Esophagus muscularis mucosa (tissue), 4 donors: ENCODE measurements around the gene KIF17. TPM values are rescaled to one million over a fixed set of nuclear protein-coding genes. Genes with fewer than 3 reads are reported as not detected.

Experiments used
- DNase-seq: peaks from one replicate; pipeline ENCODE4 v3.0.0-alpha.2; 2017; ENCODE audit errors: extremely low spot score
- H3K27ac ChIP-seq, 4 donors: fragments of 200-600 bp; sonication (generic); replicated peaks in 1 of 4; 1 replicate in 3 of 4; 2 replicates in 1 of 4; pipeline ENCODE4 v1.5.1; 2016 to 2019; ENCODE audit warnings: mild to moderate bottlenecking in 1 of 4
- H3K27me3 ChIP-seq, 4 donors: fragments of 200-600 bp; sonication (generic); one replicate each; pipeline versions ENCODE4 v1.5.1 to v1.6.0; 2016 to 2019
- H3K36me3 ChIP-seq, 4 donors: fragments of 200-600 bp; sonication (generic); one replicate each; pipeline ENCODE4 v1.5.1; 2016 to 2019
- H3K4me1 ChIP-seq, 4 donors: fragments of 200-600 bp; sonication (generic); one replicate each; pipeline ENCODE4 v1.5.1; 2016 to 2019
- H3K4me3 ChIP-seq, 4 donors: fragments of 200-600 bp; sonication (generic); 1 replicate in 2 of 4; 2 replicates in 2 of 4; pipeline ENCODE4 v1.5.1; 2016 to 2019; ENCODE audit warnings: mild to moderate bottlenecking in 4 of 4, moderate library complexity in 1 of 4
- H3K9me3 ChIP-seq, 4 donors: fragments of 200-600 bp; sonication (generic); 1 replicate in 3 of 4; 2 replicates in 1 of 4; pipeline ENCODE4 v1.5.1; 2016 to 2019
- CTCF ChIP-seq, 3 experiments: fragments of 200-600 bp in 2 of 3; fragments of 450-650 bp in 1 of 3; sonication (generic) in 2 of 3; IDR thresholded peaks; one replicate each; pipeline ENCODE4 v1.5.1; 2017 to 2019; ENCODE audit warnings: antibody characterized with exemption in 3 of 3, mild to moderate bottlenecking in 2 of 3, moderate library complexity in 1 of 3
- EP300 ChIP-seq: sonication (generic); formaldehyde crosslinking; IDR thresholded peaks from one replicate; pipeline ENCODE4 v1.6.1; 2017; ENCODE audit warnings: antibody characterized with exemption
- POLR2A ChIP-seq: fragments of 450-650 bp; IDR thresholded peaks from one replicate; pipeline ENCODE4 v1.6.1; 2017; ENCODE audit warnings: antibody characterized with exemption, moderate library complexity, mild to moderate bottlenecking, low read depth
- POLR2AphosphoS5 ChIP-seq, 2 donors: sonication (generic); formaldehyde crosslinking; IDR thresholded peaks; one replicate each; pipeline ENCODE4 v1.6.1; 2017; ENCODE audit warnings: antibody characterized with exemption in 2 of 2
- WGBS: methylation state at CpG from one replicate; pipeline ENCODE4 v1.1.5; 2018; 5-methylcytosine and 5-hydroxymethylcytosine counted together
- intact Hi-C: fragments of 100-400 bp; cut with DNase I; formaldehyde crosslinking; loops from one replicate; pipeline ENCODE4 v1.15.1; 2023
- total RNA-seq, 4 donors: library from RNA; depleted of rRNA; stranded (reverse); fragments of >200 nt; gene quantifications; one replicate each; pipeline versions ENCODE4 v1.1.0 to v1.2.1, GENCODE V29; 2016

Gene KIF17
- total RNA-seq, 4 donors from 2014 or later: 2.0 to 7.3 (median 3.4) TPM

- no peaks in the 10 kb centered on the region for H3K27me3 ChIP-seq
- intact Hi-C loops: no loop called here
- H3K4me1 ChIP-seq: peaks cover 35 to 45% (median 37%) of the 10 kb centered on the region in 4 donors
- H3K4me3 ChIP-seq: no peak overlapping the region
- peaks cover 26 to 61% (median 50%) of the 10 kb centered on the region in 4 donors for H3K36me3 ChIP-seq
- H3K9me3 ChIP-seq: no peaks in the 10 kb centered on the region
- peak overlapping the region in 2 of 4 donors; percentile 16 to 49 for H3K27ac ChIP-seq
- TF ChIP-seq CTCF (IDR thresholded peaks at IDR 0.05) (no peak), POLR2AphosphoS5 (IDR thresholded peaks at IDR 0.05) (no peak), POLR2A (no peak), EP300 (no peak)
- no peak for DNase-seq
- 75% methylated on average over 15 of the region's 16 CpGs for WGBS
Observed at GRCh38 chr1:20658166-20658915, 59.5 kb downstream of the KIF17 start.

- 86% methylated on average over 11 of the region's 12 CpGs for whole genome bisulfite sequencing
- H3K36me3 ChIP-seq: peaks cover 40 to 75% (median 63%) of the 10 kb centered on the region in 4 donors
Observed at GRCh38 chr1:20657024-20657423, 60.8 kb downstream of the KIF17 start.

GRCh38 chr1:20654104-20654690 lies 63.6 kb downstream of the KIF17 start:
- DNase-seq: no peak
- intact Hi-C loops: no loop called here
- 82% methylated on average over 20 of the region's 20 CpGs for WGBS
- no peaks in the 10 kb centered on the region for H3K9me3 ChIP-seq
- H3K27ac ChIP-seq: peak overlapping the region; percentile 16 to 52 (median 43)
- TF ChIP-seq POLR2AphosphoS5 (IDR thresholded peaks at IDR 0.05) (peak in 1 of 2 donors; percentile 26), EP300 (no peak)
- peaks cover 57 to 97% (median 91%) of the 10 kb centered on the region in 4 donors for H3K36me3 ChIP-seq
- H3K27me3 ChIP-seq: no peaks in the 10 kb centered on the region
- H3K4me3 ChIP-seq: no peak overlapping the region
- peaks cover 10 to 21% (median 14%) of the 10 kb centered on the region in 4 donors for H3K4me1 ChIP-seq

More at GRCh38 chr1:20657024-20657423, 60.8 kb downstream of the KIF17 start:
- H3K27ac ChIP-seq: no peak overlapping the region
- no peaks in the 10 kb centered on the region for H3K27me3 ChIP-seq
- H3K4me1 ChIP-seq: peaks cover 29 to 41% (median 32%) of the 10 kb centered on the region in 4 donors
- no peak overlapping the region for H3K4me3 ChIP-seq
- TF ChIP-seq CTCF (IDR thresholded peaks at IDR 0.05): no peak
- no peak for TF ChIP-seq POLR2AphosphoS5 (IDR thresholded peaks at IDR 0.05)
- TF ChIP-seq POLR2A: no peak
- TF ChIP-seq EP300: no peak
- no peak for DNase-seq
- intact Hi-C loops: no loop called here
- no peaks in the 10 kb centered on the region for H3K9me3 ChIP-seq

- no peaks in the 10 kb centered on the region for H3K27me3 ChIP-seq
- no peak for DNase-seq
- peaks cover 69 to 100% (median 99%) of the 10 kb centered on the region in 4 donors for H3K36me3 ChIP-seq
- 93% methylated on average over 15 of the region's 15 CpGs for whole genome bisulfite sequencing
- no peak overlapping the region for H3K27ac ChIP-seq
- intact Hi-C loops: no loop called here
- TF ChIP-seq CTCF (IDR thresholded peaks at IDR 0.05) (no peak), POLR2AphosphoS5 (IDR thresholded peaks at IDR 0.05) (no peak)
- no peaks in the 10 kb centered on the region for H3K9me3 ChIP-seq
- peaks cover 0 to 3% (median 0%) of the 10 kb centered on the region in 4 donors for H3K4me1 ChIP-seq
- no peak overlapping the region for H3K4me3 ChIP-seq
Observed at GRCh38 chr1:20652300-20652699, 65.5 kb downstream of the KIF17 start.

- Histone ChIP-seq H3K27me3 (no peaks in the 10 kb centered on the region), H3K9me3 (no peaks in the 10 kb centered on the region), H3K27ac (no peak overlapping the region), H3K4me1 (no peaks in the 10 kb centered on the region), H3K4me3 (no peak overlapping the region), H3K36me3 (peaks cover 80 to 99% (median 95%) of the 10 kb centered on the region in 4 donors)
- 96% methylated on average over 4 of the region's 15 CpGs for WGBS
- DNase-seq: no peak
- intact Hi-C loops: no loop called here
- TF ChIP-seq CTCF (IDR thresholded peaks at IDR 0.05): no peak
- TF ChIP-seq EP300: no peak
- no peak for TF ChIP-seq POLR2AphosphoS5 (IDR thresholded peaks at IDR 0.05)
- TF ChIP-seq POLR2A: no peak
Observed at GRCh38 chr1:20648946-20649345, 68.9 kb downstream of the KIF17 start.
